T47D (cell line): ENCODE data around the gene BRCA1.
"Not testable (repeated sequence)": the region's sequence is repeated elsewhere in the genome, so short reads cannot be mapped to it uniquely, and the experiment has no call there.

ENCODE experiments used
- DNase-seq, 2 experiments: peaks; one replicate each; pipeline versions ENCODE4 v3.0.0 to v3.0.0-alpha.2; 2011 to 2012; ENCODE audit warnings: low read depth in 1 of 2, low spot score in 1 of 2
- JUND ChIP-seq: IDR thresholded peaks from 2 replicates; pipeline ENCODE4 v1.6.1; 2012; ENCODE audit warnings: low read depth
- in situ Hi-C: cut with HindIII; loops from 2 replicates; pipeline ENCODE4 v1.10.0; 2016; ENCODE audit warnings: low sequenced_read_pairs, low pct_unique_long_range_greater_than_20kb

Gene BRCA1

DNA sequence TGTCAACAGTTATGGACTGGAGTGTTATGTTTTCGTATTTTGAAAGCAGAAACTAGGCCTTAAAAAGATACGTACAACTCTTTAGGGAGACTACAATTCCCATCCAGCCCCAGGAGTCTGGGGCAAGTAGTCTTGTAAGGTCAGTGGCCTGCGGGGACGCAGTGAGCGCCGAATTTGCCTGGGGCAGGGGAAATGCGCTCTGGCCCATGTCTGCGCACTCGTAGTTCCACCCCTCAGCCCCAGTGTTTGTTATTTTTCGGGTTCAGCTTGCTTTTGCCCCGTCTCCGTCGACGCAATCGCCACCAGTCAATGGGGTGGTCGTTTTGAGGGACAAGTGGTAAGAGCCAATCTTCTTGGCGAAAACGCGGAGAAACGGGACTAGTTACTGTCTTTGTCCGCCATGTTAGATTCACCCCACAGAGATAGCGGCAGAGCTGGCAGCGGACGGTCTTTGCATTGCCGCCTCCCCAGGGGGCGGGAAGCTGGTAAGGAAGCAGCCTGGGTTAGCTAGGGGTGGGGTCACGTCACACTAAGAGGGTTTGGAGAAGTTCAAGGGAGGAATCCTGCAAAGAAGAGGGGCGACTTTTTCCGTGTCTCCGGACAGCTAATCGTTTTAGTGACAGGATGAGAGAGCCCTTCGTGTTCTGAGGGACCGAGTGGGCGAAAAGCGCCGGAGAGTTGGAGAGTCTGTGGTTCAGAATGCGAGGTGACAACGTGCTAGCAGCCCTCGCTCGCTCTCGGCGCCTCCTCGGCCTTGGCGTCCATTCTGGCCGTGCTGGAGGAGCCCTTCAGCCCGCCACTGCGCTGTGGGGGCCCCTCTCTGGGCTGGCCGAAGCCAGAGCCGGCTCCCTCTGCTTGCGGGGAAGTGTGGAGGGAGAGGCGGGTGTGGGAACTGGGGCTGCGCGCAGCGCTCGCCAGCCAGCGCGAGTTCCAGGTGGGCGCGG lies 1.1 kb upstream of the BRCA1 start:
- no peak for TF ChIP-seq JUND
- DNase-seq: peak in 1 of 2 experiments; percentile 23
- in situ Hi-C loops: no loop called here

GRCh38 chr17:43118679-43119615 lies 6.2 kb downstream of the BRCA1 start:
- TF ChIP-seq JUND: no peak
- no peak for DNase-seq
- in situ Hi-C loops: no loop called here

GRCh38 chr17:43114151-43114552 lies 11.0 kb downstream of the BRCA1 start:
- in situ Hi-C loops: no loop called here
- no peak for DNase-seq
- TF ChIP-seq JUND: no peak

GRCh38 chr17:43106552-43106951 lies 18.6 kb downstream of the BRCA1 start:
- no peak for DNase-seq
- in situ Hi-C loops: no loop called here
- no peak for TF ChIP-seq JUND

DNA sequence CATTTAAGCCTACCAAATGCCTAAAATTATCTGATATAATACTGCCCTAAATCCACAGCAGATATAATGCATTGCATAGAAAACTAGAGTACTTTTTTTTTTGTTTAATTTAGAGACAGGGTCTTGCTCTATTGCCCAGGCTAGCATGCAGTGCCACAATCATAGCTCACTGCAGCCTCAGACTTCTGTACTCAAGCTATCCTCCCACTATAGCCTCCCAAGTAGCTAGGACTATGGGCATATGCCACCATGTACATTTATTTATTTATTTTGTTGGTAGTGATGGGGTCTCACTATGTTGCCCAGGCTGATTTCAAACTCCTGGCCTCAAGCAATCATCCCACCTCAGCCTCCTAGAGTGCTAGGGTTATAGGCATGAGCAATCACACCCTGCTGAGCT lies 20.0 kb downstream of the BRCA1 start:
- DNase-seq: no peak
- TF ChIP-seq JUND: no peak
- in situ Hi-C loops: no loop called here

DNA sequence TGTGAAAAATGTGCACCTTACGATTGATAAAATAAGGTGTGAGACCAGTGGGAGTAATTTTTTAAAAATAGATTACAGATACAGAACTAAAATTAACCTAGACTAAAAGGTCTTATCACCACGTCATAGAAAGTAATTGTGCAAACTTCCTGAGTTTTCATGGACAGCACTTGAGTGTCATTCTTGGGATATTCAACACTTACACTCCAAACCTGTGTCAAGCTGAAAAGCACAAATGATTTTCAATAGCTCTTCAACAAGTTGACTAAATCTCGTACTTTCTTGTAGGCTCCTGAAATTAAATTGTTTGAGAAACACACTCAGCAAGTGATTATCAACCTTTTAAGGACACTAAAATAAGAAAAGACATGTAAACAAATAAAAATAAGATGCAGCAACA lies 20.5 kb downstream of the BRCA1 start:
- no peak for DNase-seq
- in situ Hi-C loops: no loop called here
- TF ChIP-seq JUND: no peak

DNA sequence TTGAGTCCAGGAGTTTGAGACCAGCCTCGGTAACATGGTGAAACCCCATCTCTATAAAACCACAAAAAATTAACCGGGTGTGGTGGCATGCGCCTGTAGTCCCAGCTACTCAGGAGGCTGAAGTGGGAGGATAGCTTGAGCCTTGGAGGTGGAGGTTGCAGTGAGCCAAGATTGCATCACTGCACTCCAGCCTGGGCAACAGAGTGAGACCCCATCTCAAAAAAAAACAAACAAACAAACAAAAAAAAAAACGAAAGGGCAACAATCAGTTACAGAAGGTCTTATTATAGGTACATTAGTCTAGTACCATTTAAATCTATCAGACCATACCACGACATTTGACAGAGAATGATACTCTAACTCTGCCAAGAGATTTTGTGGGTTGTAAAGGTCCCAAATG lies 29.8 kb downstream of the BRCA1 start:
- in situ Hi-C loops, DNase-seq: not testable (repeated sequence)

DNA sequence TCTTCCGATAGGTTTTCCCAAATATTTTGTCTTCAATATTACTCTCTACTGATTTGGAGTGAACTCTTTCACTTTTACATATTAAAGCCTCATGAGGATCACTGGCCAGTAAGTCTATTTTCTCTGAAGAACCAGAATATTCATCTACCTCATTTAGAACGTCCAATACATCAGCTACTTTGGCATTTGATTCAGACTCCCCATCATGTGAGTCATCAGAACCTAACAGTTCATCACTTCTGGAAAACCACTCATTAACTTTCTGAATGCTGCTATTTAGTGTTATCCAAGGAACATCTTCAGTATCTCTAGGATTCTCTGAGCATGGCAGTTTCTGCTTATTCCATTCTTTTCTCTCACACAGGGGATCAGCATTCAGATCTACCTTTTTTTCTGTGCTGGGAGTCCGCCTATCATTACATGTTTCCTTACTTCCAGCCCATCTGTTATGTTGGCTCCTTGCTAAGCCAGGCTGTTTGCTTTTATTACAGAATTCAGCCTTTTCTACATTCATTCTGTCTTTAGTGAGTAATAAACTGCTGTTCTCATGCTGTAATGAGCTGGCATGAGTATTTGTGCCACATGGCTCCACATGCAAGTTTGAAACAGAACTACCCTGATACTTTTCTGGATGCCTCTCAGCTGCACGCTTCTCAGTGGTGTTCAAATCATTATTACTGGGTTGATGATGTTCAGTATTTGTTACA lies 30.9 kb downstream of the BRCA1 start:
- in situ Hi-C loops: no loop called here
- no peak for DNase-seq
- no peak for TF ChIP-seq JUND

- in situ Hi-C loops: no loop called here
- TF ChIP-seq JUND: no peak
Measured at GRCh38 chr17:43092901-43093300, 32.3 kb downstream of the BRCA1 start.

GRCh38 chr17:43090022-43090421 lies 35.1 kb downstream of the BRCA1 start:
- no peak for DNase-seq
- in situ Hi-C loops: no loop called here
- no peak for TF ChIP-seq JUND

More at GRCh38 chr17:43092901-43093300, 32.3 kb downstream of the BRCA1 start:
- DNase-seq: no peak

DNA sequence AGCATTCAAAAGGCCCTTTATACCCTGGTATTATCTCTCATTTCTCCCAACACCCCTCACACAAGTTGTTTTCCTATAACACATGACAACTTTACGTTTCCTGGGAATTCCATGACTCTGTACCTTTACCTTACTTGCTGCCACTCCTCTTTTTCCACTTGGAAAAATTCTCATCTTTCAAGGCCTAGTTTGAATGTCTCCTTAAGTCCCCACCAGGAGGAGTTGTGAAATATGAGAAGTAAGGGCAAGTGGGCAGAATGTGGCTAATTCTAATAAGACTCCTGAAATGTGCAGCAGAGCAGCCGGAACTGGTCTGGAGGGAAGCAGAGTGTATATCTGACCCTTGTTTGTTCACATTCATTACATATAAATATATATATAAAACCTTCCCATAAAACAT lies 39.7 kb downstream of the BRCA1 start:
- DNase-seq: peak in 1 of 2 experiments; percentile 25
- TF ChIP-seq JUND: no peak
- in situ Hi-C loops: no loop called here

GRCh38 chr17:43079641-43080302 lies 45.4 kb downstream of the BRCA1 start:
- in situ Hi-C loops: no loop called here
- no peak for TF ChIP-seq JUND
- no peak for DNase-seq
